HG02943 (cell line): ENCODE data around the gene CACNA2D4.

Source experiments
- ATAC-seq: cut with Tn5 transposase; IDR thresholded peaks from one replicate; pipeline ENCODE4 v1.9.1; 2021; ENCODE audit warnings: mild to moderate bottlenecking, low read depth, moderate library complexity; ENCODE audit not compliant: unreplicated experiment

The CACNA2D4 gene

DNA sequence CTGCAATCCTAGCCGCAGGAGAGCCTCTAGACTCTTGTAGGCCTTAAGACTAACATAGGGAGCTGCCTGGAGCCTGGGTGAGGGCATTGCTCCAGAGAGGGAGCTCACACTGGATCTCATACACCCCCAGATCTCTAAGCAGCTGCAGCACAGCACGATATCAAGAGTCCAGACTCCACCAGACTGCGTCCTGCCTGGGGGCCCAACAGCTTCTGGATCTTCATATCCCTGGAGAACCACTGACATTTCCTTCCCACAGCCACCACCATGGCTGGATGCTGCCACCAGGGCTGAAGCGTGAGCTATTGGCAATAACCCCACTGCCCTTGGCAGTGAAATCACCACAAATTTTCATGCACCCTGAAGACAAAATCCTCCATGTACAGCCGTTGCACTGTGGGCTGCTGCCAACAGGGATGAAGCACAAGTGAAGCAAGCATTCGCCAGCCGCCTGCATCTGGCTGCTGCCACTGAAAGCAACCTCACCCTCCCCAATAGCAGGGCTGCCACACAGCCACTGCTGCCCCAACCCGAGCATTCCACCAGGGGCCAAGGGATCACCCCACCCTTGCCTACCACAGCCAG is 28.2 kb downstream of the CACNA2D4 start:
- no peak for ATAC-seq

DNA sequence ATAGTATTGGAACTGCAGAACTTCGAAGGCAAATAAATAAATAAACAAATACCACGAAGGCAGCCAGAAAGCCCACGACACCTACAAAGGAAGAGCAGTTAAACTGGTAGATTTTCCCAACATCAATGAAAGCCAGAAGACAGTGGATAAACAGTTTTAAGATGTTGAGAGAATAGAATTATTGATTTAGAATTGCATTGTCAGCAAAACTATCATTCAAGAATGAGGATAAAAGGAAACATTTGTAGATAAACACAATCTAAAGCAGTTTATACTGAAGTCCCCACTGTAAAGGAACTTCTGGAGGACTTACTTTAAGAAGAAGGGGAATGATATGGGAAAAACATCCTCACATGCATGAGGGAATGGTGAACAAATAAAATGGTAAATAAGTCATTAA is 29.5 kb downstream of the CACNA2D4 start:
- ATAC-seq, result no peak

DNA sequence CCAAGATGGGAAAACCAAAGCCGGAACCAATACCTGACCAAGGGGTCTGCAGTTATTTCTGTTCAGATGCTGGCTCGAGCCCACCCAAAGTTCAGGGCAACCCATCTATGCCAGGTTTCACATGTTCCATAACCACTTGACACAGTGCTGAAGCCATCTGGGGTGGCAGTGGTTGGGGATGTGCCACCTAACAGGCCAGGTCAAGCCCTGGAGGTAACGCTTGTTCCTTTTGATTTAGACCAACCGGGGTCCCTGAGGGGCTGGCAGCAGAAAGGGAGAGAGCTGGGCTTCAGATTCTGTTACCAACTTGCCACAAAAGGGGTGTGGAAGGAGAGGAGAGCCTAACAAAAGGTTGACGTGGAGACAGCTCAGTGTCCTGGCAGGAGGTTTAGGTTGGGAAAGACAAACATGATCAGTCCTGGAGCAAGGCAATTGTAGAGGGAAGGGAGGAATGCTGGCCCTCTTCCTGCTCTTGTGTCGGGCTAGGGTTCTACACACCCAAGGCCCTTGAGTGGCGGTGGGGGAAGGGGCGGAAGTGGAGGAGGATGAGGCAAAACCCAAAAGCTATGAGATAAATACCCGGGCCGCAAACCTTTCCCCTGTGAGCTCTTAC is 31.9 kb downstream of the CACNA2D4 start:
- ATAC-seq, result no peak

DNA sequence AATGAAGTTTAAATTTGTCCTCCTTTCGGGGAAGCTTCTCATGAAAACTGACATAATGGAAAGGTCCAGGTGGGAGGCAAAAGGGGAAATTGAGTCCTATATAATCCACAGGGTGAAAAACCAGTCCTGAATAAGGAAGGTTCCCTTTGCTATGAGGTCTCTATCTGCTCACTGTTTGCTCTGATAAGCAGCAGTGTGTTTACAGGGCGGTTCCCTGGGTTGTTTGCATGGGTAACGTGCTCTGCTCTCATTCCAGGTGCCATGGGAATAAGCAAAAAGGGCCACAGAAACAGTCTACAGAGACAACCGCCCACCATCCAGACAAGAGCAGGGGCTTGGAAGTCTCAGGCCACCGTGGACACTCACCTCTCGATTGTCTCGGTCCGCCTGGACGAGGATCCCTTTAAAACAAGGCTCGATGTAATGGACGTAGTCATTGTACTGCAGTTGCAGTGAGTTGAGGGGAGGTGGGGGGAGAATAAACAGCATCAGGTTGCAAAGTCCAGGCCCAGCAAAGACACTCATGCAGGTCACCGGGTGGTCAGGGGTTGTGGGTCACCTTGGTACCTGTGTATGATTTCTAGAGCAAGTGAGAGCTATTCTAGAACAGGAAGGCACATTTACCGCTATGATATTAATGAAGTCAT is 32.7 kb downstream of the CACNA2D4 start:
- ATAC-seq, result no peak

DNA sequence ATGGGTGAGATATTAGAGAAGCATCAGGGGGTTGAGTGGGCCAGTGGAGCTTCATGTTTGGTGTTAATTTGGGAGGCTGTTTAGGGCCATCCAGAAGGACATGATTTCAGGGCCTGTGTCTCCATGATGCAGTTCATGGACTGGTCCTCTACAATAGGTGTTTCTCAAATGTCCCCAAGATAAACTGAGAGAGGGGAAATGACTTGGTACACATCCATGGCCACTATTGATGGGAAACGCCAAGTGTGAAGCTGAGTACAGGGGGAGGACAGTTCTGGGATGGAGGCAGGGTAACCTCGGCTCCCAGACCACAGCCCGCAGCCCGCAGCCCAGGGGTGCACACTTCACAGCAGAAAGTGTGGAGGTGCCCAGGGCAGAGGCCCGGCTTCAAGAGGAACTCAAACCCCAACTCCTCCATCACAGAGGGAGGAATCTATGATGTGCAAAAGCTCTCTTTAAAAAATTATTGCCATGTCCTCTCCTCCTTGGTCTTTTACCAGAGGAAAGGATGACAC is 33.3 kb downstream of the CACNA2D4 start:
- no peak for ATAC-seq

DNA sequence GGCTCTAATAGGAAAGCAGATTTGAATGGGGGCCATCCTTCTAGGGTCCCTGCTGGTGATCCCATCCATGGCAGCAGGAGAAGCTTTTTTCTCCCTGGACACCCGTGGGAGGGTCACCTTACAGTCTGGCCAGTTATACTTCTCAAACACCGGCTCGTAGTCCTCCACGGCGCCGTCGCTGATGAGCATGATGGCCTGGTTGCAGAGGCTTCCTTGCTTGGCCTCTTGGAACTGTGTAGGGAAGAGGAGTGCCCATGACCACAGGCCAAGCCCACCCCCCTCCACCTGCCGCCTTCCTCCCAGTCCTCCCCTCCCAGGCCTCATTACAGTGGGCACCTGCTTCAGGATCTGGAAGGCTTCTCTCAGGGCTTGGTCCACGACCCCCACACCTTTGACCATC is 33.8 kb downstream of the CACNA2D4 start:
- ATAC-seq, result no peak

DNA sequence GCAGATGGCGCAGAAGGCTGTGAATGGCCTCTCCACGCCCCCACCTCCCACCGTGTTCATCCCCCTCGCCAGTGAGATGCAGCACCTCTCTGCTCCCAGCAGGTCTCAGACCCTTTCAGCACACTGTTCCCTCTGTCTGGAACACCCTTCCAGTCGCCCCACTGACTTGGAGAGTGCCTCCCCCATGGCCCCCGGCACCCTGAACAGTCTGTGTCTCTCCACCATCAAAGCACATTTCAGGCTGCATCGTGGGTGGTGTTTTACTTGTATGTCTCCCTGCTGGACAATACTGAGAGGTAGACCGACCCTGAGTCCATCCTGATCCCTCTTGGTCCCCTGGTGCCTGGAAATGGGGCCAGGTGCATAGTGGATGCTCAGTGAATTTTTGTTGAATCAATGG is 34.9 kb downstream of the CACNA2D4 start:
- ATAC-seq, result no peak

DNA sequence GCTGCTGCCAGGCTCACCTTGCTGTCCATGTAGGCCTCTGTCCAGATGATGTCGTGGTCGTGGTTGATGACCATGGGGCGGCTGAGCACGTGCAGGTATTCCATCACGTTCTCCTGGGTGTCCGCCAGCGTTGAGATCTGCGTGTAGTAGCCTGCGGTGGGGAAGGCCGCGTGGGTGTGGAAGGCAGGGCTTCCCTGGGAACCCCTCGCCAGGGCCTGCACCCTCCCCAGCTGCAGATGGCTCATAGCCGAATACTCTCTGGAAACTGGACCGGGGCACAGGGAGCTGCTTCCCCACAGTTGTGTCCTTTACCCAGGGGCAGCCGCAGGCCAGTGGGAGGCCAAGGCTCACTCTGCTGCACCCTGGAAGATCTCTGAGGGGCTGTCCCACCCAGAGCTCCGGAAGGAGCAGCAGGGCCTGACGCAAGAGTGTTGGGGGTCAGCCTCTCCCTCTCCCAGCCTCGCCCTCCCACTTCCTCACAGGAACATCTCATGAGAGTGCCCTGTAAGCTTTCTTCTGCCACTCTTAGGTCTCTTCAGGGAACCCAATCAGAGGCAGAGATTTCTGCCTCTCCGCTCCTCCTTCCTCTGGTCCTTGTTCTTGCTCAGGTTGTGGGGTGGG is 35.5 kb downstream of the CACNA2D4 start:
- ATAC-seq, result no peak

DNA sequence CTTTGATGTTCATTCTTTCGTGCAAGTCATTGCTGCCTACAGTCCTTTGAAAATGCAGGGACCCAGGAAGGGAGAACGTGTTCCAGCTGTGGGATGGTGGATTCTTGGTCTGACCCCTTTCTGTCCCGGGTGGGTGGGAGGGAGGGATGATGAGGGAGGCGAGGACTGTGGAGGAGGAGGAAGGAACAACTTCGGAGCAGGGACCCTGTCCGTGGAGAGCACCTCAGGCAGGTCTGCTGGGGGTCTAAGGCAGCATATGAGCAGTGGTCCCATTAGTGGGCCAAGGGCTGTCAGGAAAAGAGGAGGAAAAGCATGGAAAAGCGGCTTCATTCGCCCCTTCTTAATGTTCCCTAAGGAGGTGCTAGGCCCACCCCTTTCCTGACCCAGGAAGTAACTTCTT is 36.0 kb downstream of the CACNA2D4 start:
- no peak for ATAC-seq

DNA sequence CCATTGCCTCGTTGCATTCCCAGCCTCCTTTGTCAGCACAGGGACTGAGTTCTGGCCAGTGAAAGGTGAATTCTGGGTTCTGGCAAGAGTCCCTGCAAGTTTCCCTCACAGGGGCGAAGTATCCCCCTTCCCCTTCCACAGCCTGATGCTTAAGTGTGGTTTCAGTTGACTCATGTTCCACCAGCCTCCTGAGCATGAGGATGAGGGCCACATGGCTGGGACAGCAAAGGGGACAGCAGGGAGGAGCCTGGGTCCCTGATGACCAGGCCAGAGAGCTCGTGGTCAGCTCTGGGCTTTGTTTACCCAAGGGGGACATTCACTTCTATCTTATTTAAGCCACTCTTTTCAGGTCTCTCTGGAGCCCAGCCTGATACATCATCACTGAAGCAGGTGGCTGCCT is 36.5 kb downstream of the CACNA2D4 start:
- no peak for ATAC-seq

DNA sequence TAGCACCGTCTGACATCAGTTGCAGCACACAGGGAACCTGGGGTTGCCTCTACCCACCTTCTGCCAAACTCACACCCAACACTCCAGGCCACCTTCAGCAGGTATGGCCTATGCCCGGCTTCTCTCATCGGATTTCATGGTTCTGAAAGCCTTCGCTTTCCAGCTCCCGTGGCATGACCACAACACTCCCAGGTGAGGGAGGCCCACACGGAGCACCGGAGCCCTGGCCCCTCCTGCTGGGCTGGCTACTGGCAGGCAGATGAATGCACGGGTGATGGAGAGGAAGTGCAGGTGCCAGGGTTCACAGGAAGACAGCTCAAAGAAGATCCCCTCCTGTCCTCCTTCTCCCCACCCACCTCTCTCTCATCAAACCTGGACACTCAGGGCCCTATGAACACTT is 37.2 kb downstream of the CACNA2D4 start:
- no peak for ATAC-seq

DNA sequence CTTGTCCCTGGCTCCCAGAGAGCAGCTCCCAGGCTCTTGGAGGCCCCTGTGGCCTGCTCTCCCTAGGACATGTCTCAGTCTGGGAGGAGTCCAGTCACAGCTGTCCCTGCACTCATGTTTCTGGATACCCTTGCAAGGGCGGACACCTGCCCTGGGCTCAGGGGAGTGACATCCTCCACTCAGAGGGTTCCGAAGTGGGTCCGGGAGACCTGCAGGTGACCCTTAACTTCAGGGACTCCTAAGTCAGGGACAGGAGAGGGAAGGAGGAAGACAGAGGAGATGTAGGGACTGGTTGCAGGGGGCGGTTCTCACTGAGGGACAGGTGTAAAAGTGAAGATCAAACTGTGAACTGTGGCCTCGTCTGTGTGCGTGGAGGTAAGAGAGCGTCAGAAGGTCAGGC is 37.6 kb downstream of the CACNA2D4 start:
- no peak for ATAC-seq

DNA sequence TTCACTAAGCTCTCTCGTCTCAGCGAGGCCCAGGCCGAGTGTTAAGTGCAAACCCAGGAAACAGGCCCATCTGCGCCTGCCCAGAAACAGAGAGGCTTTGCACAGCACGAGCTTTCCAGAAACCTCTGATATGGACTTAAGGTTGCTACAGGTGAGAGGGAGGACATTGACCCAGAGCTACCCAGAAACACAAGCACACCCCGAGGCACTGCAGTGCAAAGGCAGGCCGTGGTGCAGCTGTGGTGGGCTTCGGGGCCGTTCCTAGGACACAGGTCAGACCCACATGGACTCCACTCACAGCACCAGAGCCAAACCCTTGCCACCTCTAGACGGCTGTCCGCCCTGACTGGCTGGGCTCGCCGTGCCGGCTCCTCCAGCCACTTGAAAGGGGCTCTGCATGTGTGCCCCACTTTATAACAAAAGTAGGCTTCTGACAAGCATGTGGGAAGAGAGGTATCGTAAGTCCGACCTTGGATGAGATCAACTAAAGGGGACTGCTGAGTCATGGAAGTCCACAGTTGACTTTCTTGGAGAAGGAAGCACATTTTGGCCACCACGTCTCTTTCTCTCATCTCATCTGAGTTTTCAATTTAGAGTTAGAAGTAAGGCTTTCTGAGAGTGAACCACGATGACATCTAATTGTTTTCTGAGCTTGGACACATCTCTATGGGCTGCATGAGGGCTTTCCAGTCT is 38.2 kb downstream of the CACNA2D4 start:
- ATAC-seq, result no peak

DNA sequence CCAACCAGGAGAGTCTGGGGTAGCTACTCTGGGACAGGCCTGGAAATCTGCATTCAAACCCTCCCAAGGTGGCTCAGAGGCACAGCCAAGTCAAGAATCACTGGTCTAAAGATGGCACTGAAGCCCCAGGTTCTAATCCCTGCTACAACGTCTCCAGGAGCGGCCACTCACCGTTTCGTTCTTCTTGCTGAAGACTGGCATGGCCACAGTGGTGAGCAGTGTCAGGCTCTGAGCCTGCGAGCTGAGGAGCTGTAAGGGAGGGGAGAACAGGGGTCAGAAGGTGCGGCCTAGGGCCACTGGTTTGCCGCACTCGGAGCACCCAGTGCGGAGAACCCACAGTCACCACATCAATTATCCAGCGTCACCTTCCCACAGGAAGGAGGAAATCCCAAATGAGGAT is 38.8 kb downstream of the CACNA2D4 start:
- no peak for ATAC-seq

DNA sequence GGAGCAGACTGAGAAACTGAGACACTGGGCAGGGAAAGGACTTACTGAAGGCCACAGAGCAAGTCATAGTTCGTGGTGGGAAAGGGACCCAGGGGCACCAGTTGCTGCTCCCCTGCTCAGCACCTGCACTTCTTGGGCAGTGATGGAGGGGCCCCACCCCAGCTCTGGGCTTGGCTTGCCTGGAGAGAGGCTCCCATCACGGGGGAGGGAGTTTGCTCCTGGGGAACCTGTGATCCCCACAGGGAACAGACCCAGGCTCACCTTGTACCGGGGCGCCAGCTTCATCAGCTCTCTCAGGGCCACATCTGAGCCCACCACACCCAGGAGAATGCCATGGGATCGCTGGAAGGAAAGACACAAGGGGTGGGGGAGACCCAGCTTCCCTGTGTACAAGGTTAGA is 39.8 kb downstream of the CACNA2D4 start:
- ATAC-seq, result no peak

DNA sequence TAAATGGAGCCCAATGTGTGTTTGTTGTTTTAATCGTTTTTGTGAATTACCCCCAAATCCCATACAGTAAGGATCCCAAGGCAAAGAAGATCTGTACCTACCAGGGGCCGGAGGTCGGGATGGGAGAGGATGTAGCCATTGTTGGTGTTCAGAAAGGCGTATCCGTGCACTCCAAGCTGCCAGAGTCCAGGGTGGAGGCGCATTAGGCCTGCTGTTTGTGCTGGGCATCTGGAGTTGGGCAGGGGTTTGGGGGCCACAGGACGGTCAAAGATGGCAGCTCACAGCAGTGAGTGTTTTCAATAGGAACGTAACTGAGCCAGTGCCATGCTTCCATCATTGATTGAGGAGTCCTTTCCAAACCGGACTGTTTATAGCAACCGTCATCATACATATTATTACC is 40.2 kb downstream of the CACNA2D4 start:
- no peak for ATAC-seq

DNA sequence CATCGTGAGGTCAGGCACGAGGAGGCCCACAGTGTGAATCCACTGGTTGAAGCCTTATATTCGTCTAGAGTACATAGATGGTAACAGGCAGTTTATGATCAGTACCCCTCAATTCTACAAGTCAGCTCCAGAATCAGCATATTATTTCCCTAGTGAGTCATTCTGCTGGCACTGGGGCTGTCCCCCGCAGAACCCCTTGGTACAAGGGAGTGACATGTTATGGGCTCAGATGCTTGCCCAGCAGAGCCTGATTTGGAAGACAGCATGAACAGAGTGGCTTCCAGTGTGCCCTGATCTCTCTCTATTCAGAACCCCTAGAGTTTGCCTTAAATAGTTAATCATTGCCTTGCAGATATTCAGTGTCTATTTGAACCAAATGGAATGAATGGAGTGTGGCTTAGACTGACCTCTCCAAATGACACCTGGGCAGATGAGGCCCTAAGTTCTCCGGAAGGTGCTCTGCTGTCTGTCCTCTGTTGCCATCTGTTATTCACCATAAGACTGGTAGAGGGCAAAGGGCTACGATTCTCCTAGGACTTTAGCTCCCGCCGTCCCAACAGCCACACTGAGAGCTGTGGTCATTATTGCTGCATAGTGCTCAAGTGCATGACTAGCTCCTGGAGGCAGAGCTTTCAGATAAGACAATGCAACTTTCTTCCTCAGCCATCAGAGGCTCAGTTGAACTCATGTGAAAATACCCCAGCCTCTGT is 41.1 kb downstream of the CACNA2D4 start:
- no peak for ATAC-seq

DNA sequence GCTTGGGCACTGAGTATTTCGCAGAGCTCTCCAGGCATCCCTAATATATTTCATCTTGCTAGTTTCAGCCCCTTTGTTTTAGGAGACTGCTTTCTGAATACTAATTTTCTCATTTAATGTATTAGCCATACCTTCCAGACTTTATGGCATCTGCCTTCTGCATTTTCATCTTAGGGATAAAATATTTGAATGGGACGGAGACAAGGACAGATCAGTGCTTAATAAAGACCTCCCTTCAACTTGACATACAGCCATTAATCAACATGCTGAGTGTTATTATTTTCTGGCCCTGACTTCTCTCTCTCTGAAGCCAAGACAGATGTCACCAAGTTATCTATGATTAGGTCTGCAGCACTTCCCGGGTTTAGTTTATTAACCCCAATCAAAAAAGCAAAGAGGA is 42.4 kb downstream of the CACNA2D4 start:
- ATAC-seq, result no peak

DNA sequence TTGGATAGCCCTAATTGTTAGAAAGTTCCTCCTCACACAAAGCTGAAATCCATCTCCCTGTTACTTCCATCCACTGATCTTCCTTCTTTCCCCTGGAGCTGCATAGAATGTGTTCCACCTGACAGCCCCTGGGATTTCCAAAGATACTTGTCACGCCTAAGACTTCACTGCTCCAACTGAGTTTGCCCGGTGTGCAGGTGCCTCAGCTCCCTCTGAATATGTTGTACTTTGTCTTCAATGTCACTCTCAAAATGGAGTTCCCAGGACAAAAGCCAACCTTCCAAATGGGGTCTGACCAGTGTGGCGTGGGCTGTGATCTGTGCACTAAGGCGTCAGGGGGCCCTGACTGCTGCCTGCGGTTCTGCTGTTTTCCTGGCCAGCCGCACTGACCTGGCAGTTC is 42.8 kb downstream of the CACNA2D4 start:
- no peak for ATAC-seq
